Measurements from ENCODE around the gene HNRNPDL.
"Not testable (repeated sequence)": the region's sequence is repeated elsewhere in the genome, so short reads cannot be mapped to it uniquely, and the experiment has no call there.

HNRNPDL gene

GRCh38 chr4:82431831-82432230 lies 1.6 kb upstream of the HNRNPDL start:
- DNase-seq = no peak

- DNase-seq = no peak
Measured at GRCh38 chr4:82430964-82431745, 893 bp upstream of the HNRNPDL start.

GRCh38 chr4:82429728-82430192 lies 502 bp downstream of the HNRNPDL start:
- DNase-seq = no peak

GRCh38 chr4:82428969-82429727 lies 1.1 kb downstream of the HNRNPDL start:
- DNase-seq = peak; percentile 69

- no peak for DNase-seq
Measured at GRCh38 chr4:82428526-82428968, 1.7 kb downstream of the HNRNPDL start.

- DNase-seq = no peak
Measured at GRCh38 chr4:82425478-82425877, 4.8 kb downstream of the HNRNPDL start.

- DNase-seq = no peak
Measured at GRCh38 chr4:82423245-82424054, 6.8 kb downstream of the HNRNPDL start.

GRCh38 chr4:82422616-82423015 lies 7.6 kb downstream of the HNRNPDL start:
- DNase-seq = no peak

- no peak for DNase-seq
Measured at GRCh38 chr4:82421796-82422560, 8.3 kb downstream of the HNRNPDL start.

- no peak for DNase-seq
Measured at GRCh38 chr4:82419451-82419850, 10.8 kb downstream of the HNRNPDL start.

GRCh38 chr4:82415922-82416365 lies 14.3 kb downstream of the HNRNPDL start:
- no peak for DNase-seq

- not testable (repeated sequence) for DNase-seq
Measured at GRCh38 chr4:82415061-82415460, 15.2 kb downstream of the HNRNPDL start.

- DNase-seq = no peak
Measured at GRCh38 chr4:82403725-82404124, 26.5 kb downstream of the HNRNPDL start.

- DNase-seq = no peak
Measured at GRCh38 chr4:82402196-82402775, 28.0 kb downstream of the HNRNPDL start.

GRCh38 chr4:82401600-82401999 lies 28.7 kb downstream of the HNRNPDL start:
- no peak for DNase-seq

GRCh38 chr4:82398263-82398662 lies 32.0 kb downstream of the HNRNPDL start:
- no peak for DNase-seq

- no peak for DNase-seq
Measured at GRCh38 chr4:82397527-82397926, 32.7 kb downstream of the HNRNPDL start.

- DNase-seq = no peak
Measured at GRCh38 chr4:82394896-82395295, 35.4 kb downstream of the HNRNPDL start.

GRCh38 chr4:82390061-82390460 lies 40.2 kb downstream of the HNRNPDL start:
- not testable (repeated sequence) for DNase-seq

GRCh38 chr4:82388405-82388804 lies 41.9 kb downstream of the HNRNPDL start:
- DNase-seq = no peak

GRCh38 chr4:82386312-82386711 lies 44.0 kb downstream of the HNRNPDL start:
- DNase-seq = not testable (repeated sequence)

GRCh38 chr4:82382751-82383150 lies 47.5 kb downstream of the HNRNPDL start:
- DNase-seq = no peak

Data from NCI-H1694 (cell line).